Endothelial cell of umbilical vein (primary cell): ENCODE results near the gene PARVA. TPM values are rescaled to one million over a fixed set of nuclear protein-coding genes. Genes with fewer than 3 reads are reported as not detected.

Experiments
- BruUV-seq: library from RNA; stranded (reverse); fragments of 400-500 nt; replicated peaks from 2 replicates; lab custom pipeline; 2021; lab: Mats Ljungman, UMichigan
- CTCF ChIA-PET: fragments of 300-600, 350-600 bp; sonication (Branson Sonifier 250); formaldehyde crosslinking; loops from one replicate; lab custom pipeline; 2021; ENCODE audit warnings: antibody characterized with exemption, inconsistent platforms; lab: Charles Lee
- POLR2A ChIA-PET: fragments of 300-600, 350-600 bp; sonication (Branson Sonifier 250); formaldehyde crosslinking; loops from one replicate; lab custom pipeline; 2021; ENCODE audit warnings: antibody characterized with exemption, inconsistent platforms; lab: Charles Lee
- DNase-seq: peaks from one replicate; pipeline ENCODE4 v3.0.0-alpha.2; 2011; ENCODE audit warnings: low read depth, low spot score
- FAIRE-seq: peaks from 2 replicates; lab custom pipeline; 2011; peaks lifted over from hg19 to GRCh38; lab: Jason Lieb, UNC
- H2AFZ ChIP-seq: 2 replicates; pipeline ENCODE4 v1.6.0; 2012; ENCODE audit warnings: low read depth, low read length, control low read depth, inconsistent platforms
- H3K27ac ChIP-seq: 2 replicates; pipeline ENCODE4 v1.5.1; 2011; ENCODE audit warnings: low read depth, mild to moderate bottlenecking, control low read depth, low read length, moderate library complexity; ENCODE audit not compliant: insufficient read depth
- H3K27me3 ChIP-seq, 2 experiments: 2 replicates each; pipeline versions ENCODE4 v1.6.0 to v1.6.1; 2011; ENCODE audit warnings: low read length in 2 of 2, mixed read lengths in 1 of 2; ENCODE audit not compliant: control insufficient read depth in 2 of 2, insufficient read depth in 2 of 2
- H3K36me3 ChIP-seq, 2 experiments: 2 replicates in 1 of 2; 3 replicates in 1 of 2; pipeline ENCODE4 v1.5.1; 2011; ENCODE audit warnings: low read length in 2 of 2, mild to moderate bottlenecking in 1 of 2, moderate library complexity in 1 of 2; ENCODE audit not compliant: control insufficient read depth in 2 of 2, insufficient read depth in 2 of 2; ENCODE audit errors: extremely low read depth in 1 of 2
- H3K4me1 ChIP-seq: 3 replicates; pipeline ENCODE4 v1.5.1; 2011; ENCODE audit warnings: mild to moderate bottlenecking, low read length; ENCODE audit not compliant: control insufficient read depth, insufficient read depth; ENCODE audit errors: extremely low read depth
- H3K4me2 ChIP-seq: 2 replicates; pipeline ENCODE4 v1.6.1; 2011; ENCODE audit warnings: low read length, control low read depth, mixed read lengths; ENCODE audit not compliant: insufficient read depth
- H3K4me3 ChIP-seq, 3 experiments: fragments of 200-600 bp in 1 of 3; sonication (generic), shearing (Covaris generic) in 1 of 3; replicated peaks in 1 of 3; 2 replicates each; pipeline ENCODE4 v1.5.1; 2011 to 2016; ENCODE audit warnings: control low read depth in 3 of 3, low read length in 3 of 3, mild to moderate bottlenecking in 2 of 3, inconsistent platforms in 1 of 3, low read depth in 1 of 3, moderate library complexity in 1 of 3; ENCODE audit not compliant: insufficient read depth in 1 of 3
- H3K79me2 ChIP-seq: 2 replicates; pipeline ENCODE4 v1.6.0; 2012; ENCODE audit warnings: low read length, inconsistent platforms; ENCODE audit not compliant: control insufficient read depth, insufficient read depth
- H3K9ac ChIP-seq: replicated peaks from 2 replicates; pipeline ENCODE3; 2011; ENCODE audit warnings: low read length, control low read depth; ENCODE audit not compliant: insufficient read depth; ENCODE audit errors: extremely low read depth
- H3K9me1 ChIP-seq: replicated peaks from 3 replicates; pipeline ENCODE4 v1.6.0; 2011; ENCODE audit warnings: mild to moderate bottlenecking, low read length; ENCODE audit not compliant: control insufficient read depth, insufficient read depth; ENCODE audit errors: extremely low read depth
- H3K9me3 ChIP-seq: replicated peaks from 2 replicates; pipeline ENCODE4 v1.5.1; 2012; ENCODE audit warnings: low read length, inconsistent platforms; ENCODE audit not compliant: control insufficient read depth, insufficient read depth
- H4K20me1 ChIP-seq: replicated peaks from 2 replicates; pipeline ENCODE3; 2011; ENCODE audit warnings: mild to moderate bottlenecking, low read length; ENCODE audit not compliant: control insufficient read depth, insufficient read depth; ENCODE audit errors: extremely low read depth
- EZH2 ChIP-seq: IDR thresholded peaks from 2 replicates; pipeline ENCODE4 v1.6.1; 2012; ENCODE audit warnings: borderline replicate concordance, low read depth, mild to moderate bottlenecking, moderate library complexity, low read length, inconsistent platforms; ENCODE audit not compliant: severe bottlenecking
- GATA2 ChIP-seq: IDR thresholded peaks from 2 replicates; pipeline ENCODE4 v1.7.0; 2011; ENCODE audit warnings: low read depth, mild to moderate bottlenecking, moderate library complexity, mixed read lengths, low read length; ENCODE audit not compliant: insufficient read length, insufficient read depth
- MAX ChIP-seq: IDR thresholded peaks from 2 replicates; pipeline ENCODE4 v1.6.1; 2011; ENCODE audit not compliant: insufficient read depth, insufficient read length
- POLR2A ChIP-seq: IDR thresholded peaks from 2 replicates; pipeline ENCODE4 v1.6.1; 2012; ENCODE audit warnings: low read depth, mild to moderate bottlenecking, control low read depth, low read length
- dilution Hi-C: fragments of 300-500 bp; cut with MboI; formaldehyde crosslinking; loops from one replicate; pipeline ENCODE4 v1.15.0; 2019; ENCODE audit warnings: low sequenced_read_pairs; ENCODE audit not compliant: extremely low pct_ligation_motif_present
- intact Hi-C: fragments of 100-400 bp; cut with micrococcal nuclease; formaldehyde crosslinking; loops from one replicate; pipeline ENCODE4 v1.10.0; 2022
- polyA plus RNA-seq, 4 experiments: library from polyadenylated mRNA; depleted of rRNA in 3 of 4; stranded (reverse) in 3 of 4; unstranded in 1 of 4; fragments of >200 nt; gene quantifications; 2 replicates each; pipeline versions ENCODE4 v1.2.1 to v1.2.3, GENCODE V29; 2011 to 2012; ENCODE audit warnings: missing spikeins in 1 of 4
- total RNA-seq: library from RNA; stranded (reverse); gene quantifications from 2 replicates; pipeline ENCODE4 v1.2.3, GENCODE V29; 2021

The PARVA gene
- total and polyA plus RNA-seq, 2 donors (not counting 3 experiments of a cell fraction or from before 2014, with no cell fraction given): 40.6 to 104 TPM

- H3K9me3 ChIP-seq: no peaks in the 10 kb centered on the region
- no peak overlapping the region for H3K9ac ChIP-seq
- no peak overlapping the region for H3K4me3 ChIP-seq
- no peaks in the 10 kb centered on the region for H4K20me1 ChIP-seq
- FAIRE-seq (no peak), DNase-seq (no peak)
- H2AFZ ChIP-seq: no peak overlapping the region
- no peaks in the 10 kb centered on the region for H3K27me3 ChIP-seq
- H3K36me3 ChIP-seq: no peaks in the 10 kb centered on the region
- H3K4me1 ChIP-seq: peaks cover 11% of the 10 kb centered on the region
- ChIA-PET POLR2A (no interaction called here), CTCF (interaction anchor here (1.0 kb wide), 1 partner anchor 211 kb away, joined by 3 read pairs; no protein-coding TSS in a partner anchor)
- H3K9me1 ChIP-seq: no peaks in the 10 kb centered on the region
- H3K27ac ChIP-seq: no peak overlapping the region
- no peaks in the 10 kb centered on the region for H3K79me2 ChIP-seq
- BruUV-seq: no TSS peak
- dilution Hi-C loops (no loop called here), intact Hi-C loops (no loop called here)
- H3K4me2 ChIP-seq: no peak overlapping the region
- no peak for TF ChIP-seq GATA2
Measured at GRCh38 chr11:12542186-12542935, 165.0 kb downstream of the PARVA start.

- H3K9ac ChIP-seq: no peak overlapping the region
Measured at GRCh38 chr11:12543596-12544415, 166.4 kb downstream of the PARVA start.

More at GRCh38 chr11:12543596-12544415, 166.4 kb downstream of the PARVA start:
- no peaks in the 10 kb centered on the region for H3K36me3 ChIP-seq
- BruUV-seq: no TSS peak
- dilution Hi-C loops (no loop called here), intact Hi-C loops (no loop called here)
- no peaks in the 10 kb centered on the region for H3K9me1 ChIP-seq
- H3K4me2 ChIP-seq: no peak overlapping the region
- H2AFZ ChIP-seq: no peak overlapping the region
- H3K4me1 ChIP-seq: peaks cover 11% of the 10 kb centered on the region
- no peaks in the 10 kb centered on the region for H3K9me3 ChIP-seq
- CTCF ChIA-PET: no interaction called here
- FAIRE-seq (no peak), DNase-seq (no peak)
- H3K27ac ChIP-seq: no peak overlapping the region
- H3K79me2 ChIP-seq: no peaks in the 10 kb centered on the region
- H3K27me3 ChIP-seq: no peaks in the 10 kb centered on the region
- POLR2A ChIA-PET: no interaction called here
- no peaks in the 10 kb centered on the region for H4K20me1 ChIP-seq
- TF ChIP-seq MAX: no peak
- TF ChIP-seq POLR2A: no peak
- TF ChIP-seq EZH2: no peak
- no peak overlapping the region for H3K4me3 ChIP-seq
